Measurements from ENCODE around the gene BCOR.

BCOR gene

GRCh38 chrX:40047485-40047884 lies 50.3 kb downstream of the BCOR start:
- no peak for DNase-seq (ENCODE audit: low spot score)
- no peak for TF ChIP-seq CTCF (IDR thresholded peaks at IDR 0.05; ENCODE audit: extremely low read depth, insufficient read depth, missing control alignments)
- in situ Hi-C loops (cut with MboI; ENCODE audit: low pct_unique_long_range_greater_than_20kb, low sequenced_read_pairs, unreplicated experiment) = no loop called here

DNA sequence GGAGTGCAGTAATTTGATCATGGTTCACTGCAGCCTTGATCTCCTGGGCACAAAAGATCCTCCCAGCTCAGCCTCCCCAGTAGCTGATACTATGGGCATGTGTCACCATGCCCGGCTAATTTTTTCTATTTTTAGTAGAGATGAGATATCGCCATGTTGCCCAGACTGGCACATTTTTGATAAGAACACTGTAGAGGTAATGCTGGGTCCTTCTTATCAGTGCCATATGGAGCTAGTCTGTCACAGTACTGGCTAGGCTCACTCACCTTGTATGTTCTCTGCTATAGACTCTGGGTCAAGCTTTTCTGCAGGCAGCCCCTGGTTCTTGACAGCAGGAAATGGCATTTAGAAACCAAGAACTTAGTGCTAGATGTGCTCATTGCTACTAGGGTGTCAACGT lies 53.9 kb downstream of the BCOR start:
- in situ Hi-C loops (cut with MboI; ENCODE audit: low pct_unique_long_range_greater_than_20kb, low sequenced_read_pairs, unreplicated experiment) = no loop called here
- TF ChIP-seq CTCF (IDR thresholded peaks at IDR 0.05; ENCODE audit: extremely low read depth, insufficient read depth, missing control alignments) = no peak
- no peak for DNase-seq (ENCODE audit: low spot score)

- DNase-seq (ENCODE audit: low spot score) = no peak
Observed at GRCh38 chrX:40041915-40042314, 55.8 kb downstream of the BCOR start.

GRCh38 chrX:40040686-40041461 lies 56.9 kb downstream of the BCOR start:
- in situ Hi-C loops (cut with MboI; ENCODE audit: low pct_unique_long_range_greater_than_20kb, low sequenced_read_pairs, unreplicated experiment) = no loop called here
- DNase-seq (ENCODE audit: low spot score) = no peak
- TF ChIP-seq CTCF (IDR thresholded peaks at IDR 0.05; ENCODE audit: extremely low read depth, insufficient read depth, missing control alignments) = no peak

More at GRCh38 chrX:40041915-40042314, 55.8 kb downstream of the BCOR start:
- in situ Hi-C loops (cut with MboI; ENCODE audit: low pct_unique_long_range_greater_than_20kb, low sequenced_read_pairs, unreplicated experiment) = no loop called here
- no peak for TF ChIP-seq CTCF (IDR thresholded peaks at IDR 0.05; ENCODE audit: extremely low read depth, insufficient read depth, missing control alignments)

DNA sequence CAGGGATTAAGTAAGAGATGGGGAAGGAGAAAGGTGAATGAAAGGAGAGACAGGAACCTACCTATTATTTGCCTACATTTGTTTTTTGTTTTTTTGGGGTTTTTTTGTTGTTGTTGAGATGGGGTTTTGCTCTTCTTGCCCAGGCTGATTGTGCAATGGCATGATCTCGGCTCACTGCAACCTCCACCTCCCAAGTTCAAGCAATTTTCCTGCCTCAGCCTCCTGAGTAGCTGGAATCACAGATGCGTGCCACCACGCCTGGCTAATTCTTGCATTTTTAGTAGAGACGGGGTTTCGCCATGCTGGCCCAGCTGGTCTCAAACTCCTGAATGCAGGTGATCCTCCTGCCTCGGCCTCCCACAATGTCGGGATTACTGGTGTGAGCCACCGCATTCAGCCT lies 57.9 kb downstream of the BCOR start:
- TF ChIP-seq CTCF (IDR thresholded peaks at IDR 0.05; ENCODE audit: extremely low read depth, insufficient read depth, missing control alignments) = no peak
- in situ Hi-C loops (cut with MboI; ENCODE audit: low pct_unique_long_range_greater_than_20kb, low sequenced_read_pairs, unreplicated experiment) = no loop called here
- DNase-seq (ENCODE audit: low spot score) = no peak

- in situ Hi-C loops (cut with MboI; ENCODE audit: low pct_unique_long_range_greater_than_20kb, low sequenced_read_pairs, unreplicated experiment) = no loop called here
- TF ChIP-seq CTCF (IDR thresholded peaks at IDR 0.05; ENCODE audit: extremely low read depth, insufficient read depth, missing control alignments) = no peak
- no peak for DNase-seq (ENCODE audit: low spot score)
Observed at GRCh38 chrX:40037367-40037766, 60.4 kb downstream of the BCOR start.

Measured in GM13977 (cell line).